NB4 (cell line): ENCODE data around the gene ESR1.

Experiments used
- MYC ChIP-seq: IDR thresholded peaks from 2 replicates; pipeline ENCODE4 v1.6.1; 2011; ENCODE audit warnings: low read depth, low read length
- POLR2A ChIP-seq: IDR thresholded peaks from 2 replicates; pipeline ENCODE4 v1.6.1; 2011; ENCODE audit warnings: mild to moderate bottlenecking; ENCODE audit not compliant: insufficient read length; ENCODE audit errors: extremely low read depth
- TF ChIP-seq, protein P1 (sequence below): IDR thresholded peaks from one replicate; pipeline ENCODE4 v1.5.1; 2012; ENCODE audit warnings: low read depth, low read length
- TF ChIP-seq, protein P2 (sequence below): IDR thresholded peaks from 2 replicates; pipeline ENCODE4 v1.6.1; 2011; ENCODE audit warnings: low read depth, low read length

DNA sequence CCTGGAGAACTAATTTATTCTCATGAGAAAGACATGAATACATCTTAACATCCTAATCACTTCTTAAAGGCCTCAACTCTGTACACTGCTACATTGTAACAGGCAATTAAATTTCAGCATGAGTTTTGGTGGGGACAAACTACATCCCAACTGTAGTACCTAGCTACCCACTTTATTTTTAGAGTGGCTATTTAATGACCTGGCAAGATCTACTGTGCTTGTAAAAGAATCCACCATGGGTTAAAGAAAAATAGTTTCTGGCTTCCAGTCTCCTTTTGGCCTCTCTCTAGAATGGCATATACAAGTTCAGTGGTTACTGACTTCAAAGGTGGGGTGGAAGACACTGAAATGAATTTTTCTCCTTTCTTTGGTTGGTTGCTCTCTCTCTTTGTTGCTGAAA, 193.9 kb downstream of the ESR1 start:
- TF ChIP-seq, protein P1, sequence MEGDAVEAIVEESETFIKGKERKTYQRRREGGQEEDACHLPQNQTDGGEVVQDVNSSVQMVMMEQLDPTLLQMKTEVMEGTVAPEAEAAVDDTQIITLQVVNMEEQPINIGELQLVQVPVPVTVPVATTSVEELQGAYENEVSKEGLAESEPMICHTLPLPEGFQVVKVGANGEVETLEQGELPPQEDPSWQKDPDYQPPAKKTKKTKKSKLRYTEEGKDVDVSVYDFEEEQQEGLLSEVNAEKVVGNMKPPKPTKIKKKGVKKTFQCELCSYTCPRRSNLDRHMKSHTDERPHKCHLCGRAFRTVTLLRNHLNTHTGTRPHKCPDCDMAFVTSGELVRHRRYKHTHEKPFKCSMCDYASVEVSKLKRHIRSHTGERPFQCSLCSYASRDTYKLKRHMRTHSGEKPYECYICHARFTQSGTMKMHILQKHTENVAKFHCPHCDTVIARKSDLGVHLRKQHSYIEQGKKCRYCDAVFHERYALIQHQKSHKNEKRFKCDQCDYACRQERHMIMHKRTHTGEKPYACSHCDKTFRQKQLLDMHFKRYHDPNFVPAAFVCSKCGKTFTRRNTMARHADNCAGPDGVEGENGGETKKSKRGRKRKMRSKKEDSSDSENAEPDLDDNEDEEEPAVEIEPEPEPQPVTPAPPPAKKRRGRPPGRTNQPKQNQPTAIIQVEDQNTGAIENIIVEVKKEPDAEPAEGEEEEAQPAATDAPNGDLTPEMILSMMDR = no peak
- TF ChIP-seq POLR2A (no peak), MYC (no peak)
- TF ChIP-seq, protein P2, sequence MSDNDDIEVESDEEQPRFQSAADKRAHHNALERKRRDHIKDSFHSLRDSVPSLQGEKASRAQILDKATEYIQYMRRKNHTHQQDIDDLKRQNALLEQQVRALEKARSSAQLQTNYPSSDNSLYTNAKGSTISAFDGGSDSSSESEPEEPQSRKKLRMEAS = no peak
